MM.1S (cell line): ENCODE measurements around the gene PRIMA1.

ENCODE experiments used
- DNase-seq: peaks from one replicate; pipeline ENCODE4 v3.0.0-alpha.2; 2015
- H2AFZ ChIP-seq: fragments of 300-600 bp; sonication (generic); 2 replicates; pipeline ENCODE4 v1.6.0; 2016; ENCODE audit warnings: antibody characterized with exemption, low read length
- H3F3A ChIP-seq: fragments of 300-600 bp; sonication (generic); 2 replicates; pipeline ENCODE4 v1.6.1; 2016; ENCODE audit warnings: mild to moderate bottlenecking, antibody characterized with exemption, low read length, moderate library complexity, mixed read lengths; ENCODE audit not compliant: insufficient read depth
- H3K27ac ChIP-seq: fragments of 300-600 bp; sonication (generic); 2 replicates; pipeline ENCODE4 v1.5.1; 2016; ENCODE audit warnings: mild to moderate bottlenecking, low read length
- H3K27me3 ChIP-seq: fragments of 300-600 bp; sonication (generic); replicated peaks from 2 replicates; pipeline ENCODE4 v1.6.0; 2016; ENCODE audit warnings: low read length; ENCODE audit not compliant: insufficient read depth
- H3K36me3 ChIP-seq: fragments of 300-600 bp; sonication (generic); replicated peaks from 2 replicates; pipeline ENCODE4 v1.6.1; 2016; ENCODE audit warnings: mild to moderate bottlenecking, low read length, mixed read lengths; ENCODE audit not compliant: insufficient read depth
- H3K4me1 ChIP-seq: fragments of 300-600 bp; sonication (generic); 2 replicates; pipeline ENCODE4 v1.6.1; 2016; ENCODE audit warnings: low read length, mixed read lengths
- H3K4me2 ChIP-seq: fragments of 300-600 bp; sonication (generic); 2 replicates; pipeline ENCODE4 v1.6.0; 2016; ENCODE audit warnings: low read depth, low read length
- H3K4me3 ChIP-seq: fragments of 300-600 bp; sonication (generic); 2 replicates; pipeline ENCODE4 v1.5.1; 2016; ENCODE audit warnings: low read length, mixed read lengths
- H3K79me2 ChIP-seq: fragments of 300-600 bp; sonication (generic); 2 replicates; pipeline ENCODE4 v1.6.1; 2016; ENCODE audit warnings: mixed run types, low read length, mixed read lengths
- H3K9ac ChIP-seq: fragments of 300-600 bp; sonication (generic); 2 replicates; pipeline ENCODE4 v1.6.1; 2016; ENCODE audit warnings: low read length, mixed read lengths
- H3K9me2 ChIP-seq: fragments of 300-600 bp; sonication (generic); replicated peaks from 2 replicates; pipeline ENCODE4 v1.6.1; 2016; ENCODE audit warnings: mild to moderate bottlenecking, low read length, mixed read lengths; ENCODE audit not compliant: insufficient read depth
- H3K9me3 ChIP-seq: fragments of 300-600 bp; sonication (generic); replicated peaks from 2 replicates; pipeline ENCODE4 v1.6.1; 2016; ENCODE audit warnings: mild to moderate bottlenecking, low read length, mixed read lengths; ENCODE audit not compliant: insufficient read depth
- H4K20me1 ChIP-seq: fragments of 300-600 bp; sonication (generic); 2 replicates; pipeline ENCODE4 v1.6.1; 2016; ENCODE audit warnings: mild to moderate bottlenecking, low read length, moderate library complexity, mixed read lengths; ENCODE audit not compliant: insufficient read depth
- CTCF ChIP-seq: fragments of 300-600 bp; sonication (generic); IDR thresholded peaks from 2 replicates; pipeline ENCODE4 v1.5.1; 2016; ENCODE audit warnings: antibody characterized with exemption, low read length, mixed read lengths
- EZH2 ChIP-seq: fragments of 300-600 bp; sonication (generic); optimal IDR thresholded peaks from 2 replicates; pipeline ENCODE3; 2017; ENCODE audit warnings: low read depth, mild to moderate bottlenecking, antibody characterized with exemption, low read length, mixed read lengths
- EZH2phosphoT487 ChIP-seq: fragments of 300-600 bp; sonication (generic); IDR thresholded peaks from 2 replicates; pipeline ENCODE4 v1.6.1; 2018; ENCODE audit warnings: antibody characterized with exemption, low read length

The PRIMA1 gene

DNA sequence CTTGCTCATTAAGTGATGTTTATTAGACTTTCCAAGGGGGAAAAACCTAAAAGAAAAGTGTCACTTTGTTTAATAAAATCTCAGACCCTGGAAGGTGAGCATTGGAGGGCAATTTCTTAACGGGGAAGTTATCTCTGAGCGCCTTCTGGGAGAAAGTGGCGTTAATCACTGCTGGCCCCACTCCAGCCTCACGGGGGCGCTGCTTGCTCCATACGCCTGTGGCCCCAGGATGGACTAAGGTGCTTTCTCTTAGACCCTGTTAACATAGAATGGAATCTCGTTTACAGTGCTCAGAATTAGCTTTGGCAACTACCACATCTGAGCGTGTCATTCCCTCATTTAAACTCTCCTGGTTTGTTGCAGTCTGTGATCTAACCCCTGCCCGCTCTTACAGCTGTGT, 16.4 kb upstream of the PRIMA1 start:
- no peaks in the 10 kb centered on the region for H3K79me2 ChIP-seq
- H2AFZ ChIP-seq: no peak overlapping the region
- no peaks in the 10 kb centered on the region for H3F3A ChIP-seq
- TF ChIP-seq EZH2: no peak
- no peak for TF ChIP-seq EZH2phosphoT487
- no peak for TF ChIP-seq CTCF
- no peaks in the 10 kb centered on the region for H4K20me1 ChIP-seq
- H3K9ac ChIP-seq: no peak overlapping the region
- H3K9me3 ChIP-seq: no peaks in the 10 kb centered on the region
- H3K27me3 ChIP-seq: no peaks in the 10 kb centered on the region
- H3K9me2 ChIP-seq: no peaks in the 10 kb centered on the region
- H3K27ac ChIP-seq: no peak overlapping the region
- no peak overlapping the region for H3K4me3 ChIP-seq
- H3K4me1 ChIP-seq: no peaks in the 10 kb centered on the region
- H3K4me2 ChIP-seq: no peak overlapping the region
- H3K36me3 ChIP-seq: no peaks in the 10 kb centered on the region
- DNase-seq: no peak

- Histone ChIP-seq H3K4me1 (no peaks in the 10 kb centered on the region), H3K9me2 (no peaks in the 10 kb centered on the region), H3K79me2 (no peaks in the 10 kb centered on the region), H3K27me3 (no peaks in the 10 kb centered on the region), H3K9ac (no peak overlapping the region), H3K36me3 (no peaks in the 10 kb centered on the region), H3F3A (no peaks in the 10 kb centered on the region), H3K9me3 (no peaks in the 10 kb centered on the region), H3K27ac (no peak overlapping the region), H3K4me2 (no peak overlapping the region), H4K20me1 (no peaks in the 10 kb centered on the region), H3K4me3 (no peak overlapping the region), H2AFZ (no peak overlapping the region)
- TF ChIP-seq EZH2phosphoT487 (no peak), EZH2 (no peak), CTCF (no peak)
- no peak for DNase-seq
Measured at GRCh38 chr14:93803408-93804318, 15.4 kb upstream of the PRIMA1 start.

DNA sequence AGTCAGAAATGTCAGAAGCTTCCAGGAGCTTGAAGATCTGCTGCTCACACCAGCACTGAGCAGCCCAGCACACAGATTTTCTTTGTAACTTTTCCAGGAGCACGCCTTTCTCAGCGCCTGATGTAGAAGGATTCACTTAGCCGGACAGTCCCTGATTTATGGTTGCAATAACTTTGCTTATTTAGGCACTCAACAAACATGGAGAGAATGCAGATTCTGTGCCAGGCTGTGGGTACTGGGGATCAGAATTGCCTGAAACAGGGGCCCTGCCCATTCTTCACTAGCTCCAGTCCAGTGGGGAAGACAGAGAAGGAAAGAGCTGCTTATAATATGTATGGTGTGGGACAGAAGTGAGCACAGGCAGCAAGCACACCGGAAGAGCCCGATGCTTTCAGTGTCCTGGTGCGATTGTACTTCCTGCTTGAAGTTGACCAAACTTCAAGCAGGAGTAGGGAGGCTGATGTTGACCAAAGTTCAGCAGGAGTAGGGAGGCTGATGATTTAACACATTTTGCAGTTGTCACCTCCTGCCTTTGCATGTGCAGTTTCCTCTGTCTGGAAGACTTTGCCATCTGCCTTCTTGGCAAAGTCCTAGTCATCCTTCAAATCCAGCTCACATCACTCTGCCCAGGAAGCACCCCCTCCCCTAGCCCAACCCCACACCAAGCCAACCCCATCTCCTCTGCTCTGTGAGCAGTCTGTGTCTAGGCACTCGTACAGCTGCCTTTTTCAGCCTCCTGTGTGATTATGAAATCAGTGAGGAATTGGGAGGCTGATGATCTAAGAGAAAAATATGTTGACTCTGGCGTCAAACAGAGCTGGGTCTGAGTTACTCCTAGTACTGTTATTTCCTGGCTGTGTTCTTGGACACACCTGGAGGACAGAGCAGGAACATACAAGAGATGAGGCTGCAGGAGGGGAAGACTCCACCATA, 12.0 kb upstream of the PRIMA1 start:
- no peak overlapping the region for H3K27ac ChIP-seq
- TF ChIP-seq EZH2 (no peak), EZH2phosphoT487 (no peak), CTCF (no peak)
- H3K9me3 ChIP-seq: no peaks in the 10 kb centered on the region
- no peaks in the 10 kb centered on the region for H3F3A ChIP-seq
- H3K9me2 ChIP-seq: no peaks in the 10 kb centered on the region
- no peak for DNase-seq
- H4K20me1 ChIP-seq: no peaks in the 10 kb centered on the region
- H3K36me3 ChIP-seq: no peaks in the 10 kb centered on the region
- H2AFZ ChIP-seq: no peak overlapping the region
- no peaks in the 10 kb centered on the region for H3K4me1 ChIP-seq
- no peaks in the 10 kb centered on the region for H3K79me2 ChIP-seq
- H3K4me3 ChIP-seq: no peak overlapping the region
- H3K27me3 ChIP-seq: no peaks in the 10 kb centered on the region
- no peak overlapping the region for H3K4me2 ChIP-seq
- H3K9ac ChIP-seq: no peak overlapping the region
